Spinal cord (tissue), 10 donors: ENCODE results near the gene USP7. TPM values are rescaled to one million over a fixed set of nuclear protein-coding genes. Genes with fewer than 3 reads are reported as not detected.
A peak's percentile ranks its signal among the peaks of the same experiment; 100 is the strongest.
"Not testable (repeated sequence)": the region's sequence is repeated elsewhere in the genome, so short reads cannot be mapped to it uniquely, and the experiment has no call there.

Experiments
- DNase-seq, 6 donors: peaks; one replicate each; pipeline versions ENCODE4 v3.0.0 to v3.0.0-alpha.2; 2013 to 2015; ENCODE audit warnings: low spot score in 6 of 6, low read depth in 4 of 6
- H3K27ac ChIP-seq: one replicate; pipeline ENCODE4 v1.5.1; 2013; ENCODE audit warnings: low read depth, low read length, control low read depth
- H3K27me3 ChIP-seq: one replicate; pipeline ENCODE4 v1.6.1; 2013; ENCODE audit warnings: low read length; ENCODE audit not compliant: control insufficient read depth, insufficient read depth
- H3K36me3 ChIP-seq: one replicate; pipeline ENCODE4 v1.6.1; 2013; ENCODE audit warnings: low read length; ENCODE audit not compliant: control insufficient read depth, insufficient read depth
- H3K4me1 ChIP-seq: one replicate; pipeline ENCODE4 v1.6.1; 2013; ENCODE audit warnings: low read length; ENCODE audit not compliant: control insufficient read depth, insufficient read depth
- H3K4me3 ChIP-seq: one replicate; pipeline ENCODE4 v1.5.1; 2013; ENCODE audit warnings: low read depth, low read length, control low read depth
- H3K9me3 ChIP-seq: one replicate; pipeline ENCODE4 v1.6.1; 2013; ENCODE audit warnings: low read length; ENCODE audit not compliant: control insufficient read depth, insufficient read depth
- WGBS: methylation state at CpG from one replicate; pipeline ENCODE4 v1.1.5; 2013; ENCODE audit warnings: missing lambda C conversion rate; ENCODE audit not compliant: insufficient coverage; 5-methylcytosine and 5-hydroxymethylcytosine counted together
- polyA plus RNA-seq, 2 donors: library from polyadenylated mRNA; unstranded; fragments of 120-200 nt; gene quantifications; one replicate each; pipeline ENCODE4 v1.2.1, GENCODE V29; 2013; ENCODE audit not compliant: insufficient read length in 2 of 2
- total RNA-seq, 2 donors: library from RNA; depleted of rRNA in 1 of 2; stranded (reverse); fragments of 120-200 nt in 1 of 2; fragments of >200 nt in 1 of 2; gene quantifications; one replicate each; pipeline versions ENCODE4 v1.2.3 to v1.2.4, GENCODE V29; 2013 to 2014
- donor health status: healthy.

USP7 gene
- total and polyA plus RNA-seq, 4 donors = 60.6 to 103 (median 95.3) TPM

DNA sequence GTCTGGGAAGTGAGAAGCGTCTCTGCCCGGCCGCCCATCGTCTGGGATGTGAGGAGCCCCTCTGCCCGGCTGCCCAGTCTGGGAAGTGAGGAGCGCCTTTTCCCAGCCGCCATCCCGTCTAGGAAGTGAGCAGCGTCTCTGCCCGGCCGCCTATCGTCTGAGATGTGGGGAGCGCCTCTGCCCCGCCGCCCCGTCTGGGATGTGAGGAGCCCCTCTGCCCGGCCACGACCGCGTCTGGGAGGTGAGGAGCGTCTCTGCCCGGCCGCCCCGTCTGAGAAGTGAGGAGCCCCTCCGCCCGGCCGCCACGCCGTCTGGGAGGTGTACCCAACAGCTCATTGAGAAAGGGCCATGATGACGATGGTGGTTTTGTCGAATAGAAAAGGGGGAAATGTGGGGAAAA is 18.2 kb upstream of the USP7 start:
- H3K9me3 ChIP-seq, H3K27ac ChIP-seq, H3K4me1 ChIP-seq, H3K36me3 ChIP-seq, DNase-seq, H3K27me3 ChIP-seq, H3K4me3 ChIP-seq: not testable (repeated sequence)
- 97% methylated on average over 25 of the region's 31 CpGs for WGBS

DNA sequence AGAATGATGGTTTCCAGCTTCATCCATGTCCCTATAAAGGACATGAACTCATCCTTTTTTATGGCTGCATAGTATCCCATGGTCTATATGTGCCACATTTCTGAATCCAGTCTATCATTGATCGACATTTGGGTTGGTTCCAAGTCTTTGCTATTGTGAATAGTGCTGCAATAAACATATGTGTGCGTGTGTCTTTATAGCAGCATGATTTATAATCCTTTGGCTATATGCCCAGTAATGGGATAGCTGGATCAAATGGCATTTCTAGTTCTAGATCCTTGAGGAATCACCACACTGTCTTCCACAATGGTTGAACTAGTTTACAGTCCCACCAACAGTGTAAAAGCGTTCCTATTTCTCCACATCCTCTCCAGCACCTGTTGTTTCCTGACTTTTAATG is 12.5 kb upstream of the USP7 start:
- not testable (repeated sequence) for H3K4me1 ChIP-seq, H3K4me3 ChIP-seq
- WGBS = no CpG with 5 or more reads among the region's 3 CpGs

DNA sequence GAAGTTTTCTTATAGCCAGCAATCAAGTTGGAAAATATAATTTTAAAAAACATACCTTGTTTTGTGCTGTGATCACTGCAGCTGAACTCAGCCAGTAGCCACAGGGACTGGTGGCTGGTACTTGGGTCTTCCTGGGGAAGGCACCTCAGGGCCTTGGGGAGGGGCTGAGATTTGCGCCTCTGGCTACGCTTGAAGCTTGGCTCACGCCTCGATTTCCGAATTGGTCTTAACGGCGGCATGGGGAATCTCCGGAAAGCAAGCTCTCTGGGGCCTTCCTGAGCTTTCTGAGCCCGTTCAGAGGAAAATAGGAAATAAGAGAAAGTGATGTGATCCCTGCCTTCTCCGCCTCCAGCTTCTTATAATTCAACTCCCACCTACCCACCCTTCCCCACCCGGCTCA is 11.3 kb upstream of the USP7 start:
- WGBS = 84% methylated on average over 9 of the region's 11 CpGs
- DNase-seq = no peak
- peaks cover 1% of the 10 kb centered on the region for H3K9me3 ChIP-seq
- H3K27ac ChIP-seq = no peak overlapping the region
- H3K27me3 ChIP-seq = no peaks in the 10 kb centered on the region
- no peaks in the 10 kb centered on the region for H3K4me1 ChIP-seq
- no peak overlapping the region for H3K4me3 ChIP-seq
- no peaks in the 10 kb centered on the region for H3K36me3 ChIP-seq

More for the DNA sequence above, 12.5 kb upstream of the USP7 start:
- H3K36me3 ChIP-seq, DNase-seq, H3K27ac ChIP-seq, H3K9me3 ChIP-seq, H3K27me3 ChIP-seq: not testable (repeated sequence)

DNA sequence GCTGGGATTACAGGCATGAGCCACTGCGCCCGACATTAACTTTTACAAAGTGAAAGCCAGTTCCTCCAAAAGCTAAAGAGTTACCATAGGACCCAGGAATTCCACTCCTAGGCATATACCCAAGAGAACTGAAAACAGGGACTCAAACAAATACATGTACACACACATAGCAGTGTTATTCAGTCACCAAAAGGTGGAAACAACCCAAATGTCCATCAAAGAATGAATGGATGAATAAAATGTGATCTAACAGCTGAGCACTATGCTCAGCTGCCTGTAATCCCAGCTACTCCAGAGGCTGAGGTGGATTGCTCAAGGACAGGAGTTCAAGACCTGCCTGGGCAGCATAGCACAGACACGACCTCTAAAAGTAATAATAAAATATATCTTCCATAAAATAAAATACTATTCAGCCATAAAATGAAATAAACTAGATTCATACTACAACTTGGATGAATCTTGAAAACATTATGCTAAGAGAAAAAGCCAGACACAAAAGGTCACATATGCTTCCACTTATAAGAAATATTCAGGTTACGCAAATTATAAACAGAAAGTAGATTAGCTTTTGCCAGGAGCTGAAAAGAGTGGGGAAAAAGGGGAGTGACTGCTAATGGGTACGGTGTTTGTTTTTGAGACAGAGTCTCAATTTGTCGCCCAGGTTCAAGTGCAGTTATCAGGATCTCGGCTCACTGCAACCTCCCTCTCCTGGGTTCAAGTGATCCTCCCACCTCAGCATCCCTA is 9.3 kb upstream of the USP7 start:
- no peak for DNase-seq
- no peaks in the 10 kb centered on the region for H3K4me1 ChIP-seq
- H3K36me3 ChIP-seq = no peaks in the 10 kb centered on the region
- 84% methylated on average over 4 of the region's 7 CpGs for WGBS
- H3K27ac ChIP-seq = no peak overlapping the region
- H3K4me3 ChIP-seq = no peak overlapping the region
- no peaks in the 10 kb centered on the region for H3K27me3 ChIP-seq
- peaks cover 1% of the 10 kb centered on the region for H3K9me3 ChIP-seq

GRCh38 chr16:8971416-8971815 is 7.7 kb upstream of the USP7 start:
- no peak overlapping the region for H3K4me3 ChIP-seq
- peaks cover 1% of the 10 kb centered on the region for H3K4me1 ChIP-seq
- DNase-seq = no peak
- no peaks in the 10 kb centered on the region for H3K27me3 ChIP-seq
- no peaks in the 10 kb centered on the region for H3K9me3 ChIP-seq
- no peaks in the 10 kb centered on the region for H3K36me3 ChIP-seq
- 100% methylated on average over 1 of the region's 1 CpG for WGBS
- H3K27ac ChIP-seq = no peak overlapping the region

- H3K4me1 ChIP-seq, H3K9me3 ChIP-seq, DNase-seq, H3K4me3 ChIP-seq, H3K27ac ChIP-seq, H3K36me3 ChIP-seq, H3K27me3 ChIP-seq: not testable (repeated sequence)
- 87% methylated on average over 6 of the region's 10 CpGs for WGBS
Observed at GRCh38 chr16:8969202-8969897, 5.6 kb upstream of the USP7 start.

- H3K4me1 ChIP-seq, H3K27me3 ChIP-seq, H3K27ac ChIP-seq, H3K9me3 ChIP-seq, H3K36me3 ChIP-seq, H3K4me3 ChIP-seq, DNase-seq: not testable (repeated sequence)
- 99% methylated on average over 9 of the region's 9 CpGs for WGBS
Observed at GRCh38 chr16:8968054-8968453, 4.3 kb upstream of the USP7 start.

DNA sequence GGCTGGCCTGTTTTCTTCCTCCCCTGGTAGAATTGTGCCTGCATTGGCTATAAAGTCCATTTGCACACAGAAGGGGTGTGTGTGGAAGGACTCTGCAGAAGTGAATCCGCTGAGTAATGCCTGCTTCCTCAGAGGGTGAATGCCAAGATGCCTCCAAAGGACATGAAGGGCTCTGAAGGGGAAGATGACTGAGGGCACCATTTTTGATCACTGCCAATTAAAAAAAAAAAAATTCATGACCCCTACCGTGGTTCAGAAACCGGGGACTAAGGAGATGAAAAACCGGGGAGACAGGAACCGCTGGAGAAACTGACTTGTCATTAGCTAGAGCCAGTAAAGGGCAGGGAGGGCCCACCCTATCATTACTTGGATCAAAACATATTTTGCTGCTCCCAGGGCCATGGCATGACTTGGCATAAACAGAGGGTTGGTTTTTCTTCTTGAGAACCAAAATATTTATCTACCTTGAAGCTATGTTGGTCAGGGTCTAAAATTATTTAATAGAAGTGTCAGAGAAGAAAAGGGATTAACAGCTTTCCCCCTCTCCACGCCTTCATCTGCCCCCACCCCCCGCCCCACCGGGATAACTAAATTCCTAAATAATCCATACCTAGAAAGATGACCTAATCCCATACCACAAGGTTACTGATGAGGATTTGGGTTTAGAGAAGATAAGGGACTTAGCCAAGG is 3.6 kb upstream of the USP7 start:
- no peak overlapping the region for H3K4me3 ChIP-seq
- no peaks in the 10 kb centered on the region for H3K27me3 ChIP-seq
- H3K27ac ChIP-seq = no peak overlapping the region
- H3K4me1 ChIP-seq = peaks cover 12% of the 10 kb centered on the region
- no peaks in the 10 kb centered on the region for H3K9me3 ChIP-seq
- DNase-seq = no peak
- WGBS = 69% methylated on average over 2 of the region's 8 CpGs
- H3K36me3 ChIP-seq = no peaks in the 10 kb centered on the region

GRCh38 chr16:8966817-8967131 is 3.1 kb upstream of the USP7 start:
- Histone ChIP-seq H3K36me3 (no peaks in the 10 kb centered on the region), H3K27ac (no peak overlapping the region), H3K4me1 (peaks cover 17% of the 10 kb centered on the region), H3K4me3 (no peak overlapping the region), H3K27me3 (no peaks in the 10 kb centered on the region), H3K9me3 (no peaks in the 10 kb centered on the region)
- 24% methylated on average over 3 of the region's 3 CpGs for WGBS
- DNase-seq = peak in 2 of 6 donors; percentile 59 to 60

- no peak for DNase-seq
- no CpG with 5 or more reads among the region's 6 CpGs for WGBS
- no peak overlapping the region for H3K27ac ChIP-seq
Observed at GRCh38 chr16:8964462-8964861, 756 bp upstream of the USP7 start.

More at GRCh38 chr16:8964462-8964861, 756 bp upstream of the USP7 start:
- Histone ChIP-seq H3K4me1 (peaks cover 31% of the 10 kb centered on the region), H3K36me3 (no peaks in the 10 kb centered on the region), H3K27me3 (no peaks in the 10 kb centered on the region), H3K4me3 (peak overlapping the region; percentile 48), H3K9me3 (no peaks in the 10 kb centered on the region)
